WERI-Rb-1 (cell line): ENCODE measurements around the gene TNPO1.

Source experiments
- DNase-seq: peaks from one replicate; pipeline ENCODE4 v3.0.0-alpha.2; 2020
- H3K27ac ChIP-seq: fragments of 250-450 bp; sonication (Bioruptor Pico); 2 replicates; pipeline ENCODE4 v1.5.1; 2020; ENCODE audit warnings: mild to moderate bottlenecking, moderate library complexity
- H3K27me3 ChIP-seq: fragments of 250-450 bp; sonication (Bioruptor Pico); 2 replicates; pipeline ENCODE4 v1.5.1; 2021; ENCODE audit warnings: mild to moderate bottlenecking, low read depth, moderate library complexity; ENCODE audit not compliant: insufficient read depth, severe bottlenecking
- H3K36me3 ChIP-seq: fragments of 250-450 bp; sonication (Bioruptor Pico); 2 replicates; pipeline ENCODE4 v1.5.1; 2020; ENCODE audit warnings: mild to moderate bottlenecking, moderate library complexity
- H3K4me3 ChIP-seq: 2 replicates; pipeline ENCODE4 v1.5.1; 2011; ENCODE audit warnings: low read depth, mild to moderate bottlenecking, control low read depth, low read length
- H3K9me3 ChIP-seq: fragments of 250-450 bp; sonication (Bioruptor Pico); 2 replicates; pipeline ENCODE4 v1.5.1; 2021; ENCODE audit warnings: mild to moderate bottlenecking, moderate library complexity; ENCODE audit not compliant: severe bottlenecking
- TF ChIP-seq, protein P1 (sequence below): IDR thresholded peaks from 2 replicates; pipeline ENCODE4 v1.5.1; 2011; ENCODE audit warnings: low read depth, mild to moderate bottlenecking, control low read depth, inconsistent platforms, low read length

Gene TNPO1

DNA sequence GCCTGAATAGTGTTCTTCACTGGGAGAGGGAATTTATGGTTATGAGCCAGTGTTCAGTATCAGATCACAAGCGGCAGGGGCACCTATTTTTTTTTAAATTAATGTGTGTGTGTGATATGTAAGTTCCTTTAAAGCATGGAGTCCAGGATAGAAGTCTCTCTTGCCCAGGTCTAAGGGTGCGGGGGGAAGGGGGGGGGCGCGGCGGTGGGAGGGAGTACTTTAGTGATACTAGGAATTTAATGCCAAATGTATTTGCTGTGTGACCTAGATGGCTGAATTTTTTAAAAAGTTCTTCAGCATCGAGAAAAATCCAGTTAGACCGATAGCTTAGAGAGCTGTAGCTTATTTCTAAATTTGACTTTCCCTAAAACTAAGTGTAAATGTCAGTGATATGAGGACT, 137.9 kb downstream of the TNPO1 start:
- TF ChIP-seq, protein P1, sequence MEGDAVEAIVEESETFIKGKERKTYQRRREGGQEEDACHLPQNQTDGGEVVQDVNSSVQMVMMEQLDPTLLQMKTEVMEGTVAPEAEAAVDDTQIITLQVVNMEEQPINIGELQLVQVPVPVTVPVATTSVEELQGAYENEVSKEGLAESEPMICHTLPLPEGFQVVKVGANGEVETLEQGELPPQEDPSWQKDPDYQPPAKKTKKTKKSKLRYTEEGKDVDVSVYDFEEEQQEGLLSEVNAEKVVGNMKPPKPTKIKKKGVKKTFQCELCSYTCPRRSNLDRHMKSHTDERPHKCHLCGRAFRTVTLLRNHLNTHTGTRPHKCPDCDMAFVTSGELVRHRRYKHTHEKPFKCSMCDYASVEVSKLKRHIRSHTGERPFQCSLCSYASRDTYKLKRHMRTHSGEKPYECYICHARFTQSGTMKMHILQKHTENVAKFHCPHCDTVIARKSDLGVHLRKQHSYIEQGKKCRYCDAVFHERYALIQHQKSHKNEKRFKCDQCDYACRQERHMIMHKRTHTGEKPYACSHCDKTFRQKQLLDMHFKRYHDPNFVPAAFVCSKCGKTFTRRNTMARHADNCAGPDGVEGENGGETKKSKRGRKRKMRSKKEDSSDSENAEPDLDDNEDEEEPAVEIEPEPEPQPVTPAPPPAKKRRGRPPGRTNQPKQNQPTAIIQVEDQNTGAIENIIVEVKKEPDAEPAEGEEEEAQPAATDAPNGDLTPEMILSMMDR = no peak
- DNase-seq = no peak
- no peaks in the 10 kb centered on the region for H3K9me3 ChIP-seq
- H3K27ac ChIP-seq = no peak overlapping the region
- H3K27me3 ChIP-seq = no peaks in the 10 kb centered on the region
- H3K36me3 ChIP-seq = no peaks in the 10 kb centered on the region
- H3K4me3 ChIP-seq = no peak overlapping the region

DNA sequence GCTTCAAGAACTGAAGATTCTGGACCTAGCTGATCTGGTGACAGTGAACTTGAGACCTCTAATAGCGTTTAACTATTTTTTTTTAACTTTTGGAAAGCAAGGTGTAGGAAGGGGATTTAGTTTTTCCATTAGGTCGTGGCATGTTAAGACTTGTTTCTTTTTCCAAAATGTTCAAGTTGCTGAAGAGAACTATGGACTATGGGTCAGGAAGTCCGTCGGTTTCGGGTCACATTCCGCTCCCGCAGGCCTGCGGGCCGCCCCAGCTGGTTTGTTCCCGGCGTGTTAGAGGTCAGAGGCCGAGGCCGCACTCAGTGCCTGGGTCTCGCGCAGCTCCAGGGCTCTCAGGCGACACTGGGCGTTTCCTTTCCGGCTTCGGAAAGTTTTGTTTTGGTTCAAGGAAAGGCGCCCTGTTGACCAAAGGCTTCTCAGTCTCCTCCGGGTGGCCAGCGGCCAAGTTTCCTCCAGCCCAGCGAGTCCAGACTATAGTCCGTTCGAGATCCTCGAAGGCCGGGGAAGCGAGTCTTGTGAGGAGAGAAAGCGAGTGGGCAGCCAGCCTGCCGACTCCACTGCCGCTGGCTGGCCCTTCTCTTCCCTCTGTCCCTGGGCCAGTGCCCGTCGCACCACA, 138.8 kb downstream of the TNPO1 start:
- TF ChIP-seq, protein P1 = no peak
- Histone ChIP-seq H3K36me3 (no peaks in the 10 kb centered on the region; the same call in 1 of the 2 replicates), H3K27me3 (no peaks in the 10 kb centered on the region), H3K27ac (peak overlapping the region; percentile 95), H3K9me3 (no peaks in the 10 kb centered on the region), H3K4me3 (peak overlapping the region; percentile 87)
- no peak for DNase-seq

DNA sequence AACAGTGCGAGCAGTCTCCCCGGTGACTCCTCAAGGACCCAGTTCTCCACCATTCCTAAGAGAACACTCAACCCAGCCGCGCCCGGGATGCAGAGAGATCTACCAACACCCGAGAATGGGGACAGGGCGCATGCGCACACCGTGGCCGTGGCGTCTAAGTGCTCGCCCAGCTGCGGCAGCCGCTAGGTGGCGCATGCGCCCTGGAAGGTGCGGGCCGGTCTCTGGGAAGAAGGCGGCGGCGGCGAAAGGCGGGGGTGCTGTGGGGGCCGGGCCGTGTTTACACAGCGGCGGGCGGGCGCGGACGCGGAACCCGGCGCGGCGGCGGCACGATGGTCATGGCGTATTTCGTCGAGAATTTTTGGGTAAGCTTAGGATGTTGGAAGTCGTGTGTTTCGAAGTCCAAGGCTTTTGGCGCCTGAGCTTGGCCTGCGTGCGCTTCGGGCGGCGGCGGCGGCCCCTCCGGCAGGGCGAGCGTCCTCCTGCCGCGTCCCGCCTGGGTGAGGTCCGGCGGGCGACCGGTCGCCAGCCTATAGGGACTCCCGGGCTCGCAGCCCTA, 139.4 kb downstream of the TNPO1 start, which contains the start of gene FCHO2:
Gene FCHO2, plus strand, starts transcription at position 274 of the 556 bp plus-strand sequence. Its CDS starts 56 bp downstream, at position 330.
- peak within 1 kb of the TSS; percentile 95 for H3K27ac ChIP-seq
- H3K4me3 ChIP-seq = peak within 1 kb of the TSS; percentile 87
- peak; percentile 97 for DNase-seq
- no peaks in the 10 kb centered on the region; the same call in 1 of the 2 replicates for H3K36me3 ChIP-seq
- TF ChIP-seq, protein P1 = peak; percentile 81
- no peaks in the 10 kb centered on the region for H3K9me3 ChIP-seq
- H3K27me3 ChIP-seq = no peaks in the 10 kb centered on the region

DNA sequence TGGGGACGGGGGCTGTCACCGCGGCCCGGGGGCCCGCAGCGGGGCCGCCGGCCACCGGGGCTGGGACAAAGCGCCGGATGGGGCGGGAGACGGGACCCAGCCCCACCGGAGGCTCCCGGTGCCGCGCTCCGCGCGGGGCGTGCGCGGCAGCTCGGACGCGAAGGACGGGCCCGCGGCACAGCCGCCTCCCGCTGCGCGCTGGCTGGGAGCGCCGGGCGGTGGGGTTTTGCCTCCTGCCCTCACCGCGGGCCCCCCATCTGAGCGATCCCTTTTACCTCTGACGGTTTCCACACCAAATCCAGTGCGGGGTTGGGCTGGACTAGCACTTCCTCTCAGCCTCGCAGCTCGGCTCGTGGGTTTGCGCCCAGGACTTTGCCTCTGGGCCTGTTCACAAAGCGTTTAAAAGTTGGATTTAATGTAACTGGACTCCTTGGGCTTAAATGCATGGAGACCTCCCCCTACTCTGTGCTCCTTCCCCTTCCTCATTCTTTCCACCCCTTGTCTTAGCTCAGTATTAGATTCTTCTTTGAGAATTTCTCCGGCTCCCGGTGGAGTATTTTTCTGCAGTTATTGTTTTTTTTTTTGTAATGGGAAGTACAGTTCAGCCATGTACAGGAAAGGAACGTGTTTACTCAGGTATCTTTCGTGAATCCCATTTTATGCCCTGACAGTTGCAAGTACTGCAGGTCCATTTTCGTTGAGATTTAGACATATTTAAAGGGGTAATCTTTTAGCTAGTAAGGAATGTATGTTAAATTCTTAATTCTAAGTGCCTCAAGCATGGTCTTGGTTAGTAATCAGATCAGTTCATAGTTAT, 140.1 kb downstream of the TNPO1 start:
- TF ChIP-seq, protein P1 = no peak
- Histone ChIP-seq H3K27me3 (no peaks in the 10 kb centered on the region), H3K36me3 (no peaks in the 10 kb centered on the region; the same call in 1 of the 2 replicates), H3K4me3 (peak overlapping the region; percentile 87), H3K9me3 (no peaks in the 10 kb centered on the region), H3K27ac (peak overlapping the region; percentile 95)
- DNase-seq = peak; percentile 48

DNA sequence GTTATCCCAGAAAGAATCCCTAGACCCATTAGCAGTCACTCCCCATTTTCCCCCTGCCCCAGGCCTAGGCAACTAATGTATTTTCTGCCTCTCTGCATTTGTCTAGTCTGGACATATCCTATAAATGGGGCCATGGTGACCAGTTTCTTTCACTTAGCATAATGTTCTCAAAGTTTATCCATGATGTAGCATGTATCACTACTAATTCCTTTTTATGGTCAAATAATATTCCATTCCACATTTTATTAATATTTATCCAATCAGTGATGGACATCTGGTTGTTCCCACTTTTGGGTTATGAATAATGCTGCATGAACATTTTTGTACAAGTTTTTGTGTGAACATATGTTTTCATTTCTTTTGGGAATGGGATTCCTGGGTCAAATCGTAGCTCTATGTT, 140.9 kb downstream of the TNPO1 start:
- no peak for DNase-seq
- Histone ChIP-seq H3K36me3 (no peaks in the 10 kb centered on the region; the same call in 1 of the 2 replicates), H3K4me3 (peak overlapping the region; percentile 87; the same call in 1 of the 2 replicates), H3K27me3 (no peaks in the 10 kb centered on the region), H3K27ac (no peak overlapping the region), H3K9me3 (no peaks in the 10 kb centered on the region)
- TF ChIP-seq, protein P1 = no peak
